ENCODE data around the gene CCDC157. TPM values are rescaled to one million over a fixed set of nuclear protein-coding genes. Genes with fewer than 3 reads are reported as not detected.
A peak's percentile ranks its signal among the peaks of the same experiment; 100 is the strongest.

CCDC157 gene
- polyA plus RNA-seq, 3 donors = 0.50 to 3.7 (median 0.54) TPM

DNA sequence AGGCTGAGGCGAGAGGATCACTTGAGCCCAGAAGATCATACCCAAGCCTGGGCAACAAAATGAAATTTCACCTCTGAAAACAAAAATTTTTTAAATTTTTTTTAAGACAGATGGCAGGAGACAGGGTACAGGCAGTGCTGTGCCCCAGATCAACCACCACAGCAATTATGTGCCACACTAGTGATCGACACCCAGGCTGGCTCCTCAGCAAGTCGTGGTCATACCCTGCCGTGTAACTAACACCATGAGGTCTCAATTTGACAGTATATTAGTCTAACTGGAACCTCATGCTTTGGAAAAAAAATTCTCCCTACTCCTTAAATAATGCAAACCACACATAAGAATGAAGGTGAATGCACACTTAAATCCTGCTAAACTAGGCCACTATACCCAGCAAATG is 8.4 kb upstream of the CCDC157 start:
- Histone ChIP-seq H4K20me1 (ENCODE audit: insufficient read depth, low read length) (peaks cover 94% of the 10 kb centered on the region), H3K9ac (ENCODE audit: insufficient read depth, low read length, poor library complexity, severe bottlenecking) (no peak overlapping the region), H3K9me3 (replicated peaks in 1 of 2; ENCODE audit: control insufficient read depth in 1 of 2, insufficient read depth in 1 of 2, low read length in 2 of 2) (no peaks in the 10 kb centered on the region), H3K79me2 (ENCODE audit: insufficient read depth, low read length) (peaks cover 60% of the 10 kb centered on the region), H3K27ac (ENCODE audit: low read depth in 1 of 2, low read length in 2 of 2) (no peak overlapping the region), H3K36me3 (replicated peaks in 1 of 2; ENCODE audit: control insufficient read depth in 1 of 2, insufficient read depth in 2 of 2, low read length in 2 of 2) (peaks cover 93 to 98% of the 10 kb centered on the region in 2 donors), H3K4me1 (ENCODE audit: control insufficient read depth in 1 of 2, insufficient read depth in 2 of 2, low read length in 2 of 2) (no peaks in the 10 kb centered on the region), H3K4me3 (replicated peaks in 1 of 3; ENCODE audit: low read depth in 2 of 3, low read length in 3 of 3) (no peak overlapping the region), H3K27me3 (ENCODE audit: control insufficient read depth in 2 of 2, insufficient read depth in 2 of 2, low read length in 2 of 2) (no peaks in the 10 kb centered on the region), H2AFZ (ENCODE audit: insufficient read depth, low read depth, low read length, poor library complexity, severe bottlenecking) (no peak overlapping the region), H3K4me2 (replicated peaks; ENCODE audit: extremely low read depth, low read length, poor library complexity, severe bottlenecking) (no peak overlapping the region)
- peaks cover 2% of the 10 kb centered on the region for H3K4me1 Mint-ChIP-seq
- peak overlapping the region in 1 of 7 donors; percentile 25 for H3K27ac Mint-ChIP-seq
- WGBS (ENCODE audit: insufficient coverage) = 100% methylated on average over 2 of the region's 4 CpGs
- peaks cover 84 to 98% of the 10 kb centered on the region in 2 donors for H3K36me3 Mint-ChIP-seq
- no peak overlapping the region for H3K4me3 Mint-ChIP-seq
- intact Hi-C loops (cut with micrococcal nuclease) = no loop called here
- no peak for DNase-seq
- peaks cover 0 to 2% (median 0%) of the 10 kb centered on the region in 7 donors for H3K9me3 Mint-ChIP-seq
- H3K27me3 Mint-ChIP-seq (ENCODE audit: low read depth in 3 of 3) = peaks cover 0 to 1% (median 0%) of the 10 kb centered on the region in 3 donors
- no peak for TF ChIP-seq CTCF (IDR thresholded peaks at IDR 0.05)

GRCh38 chr22:30348809-30349208 is 8.0 kb upstream of the CCDC157 start:
- Mint-ChIP-seq H3K27ac (no peak overlapping the region), H3K4me3 (no peak overlapping the region), H3K27me3 (ENCODE audit: low read depth in 3 of 3) (peaks cover 0 to 1% (median 0%) of the 10 kb centered on the region in 3 donors), H3K4me1 (peaks cover 2% of the 10 kb centered on the region), H3K9me3 (peaks cover 0 to 2% (median 0%) of the 10 kb centered on the region in 7 donors), H3K36me3 (peaks cover 82 to 98% of the 10 kb centered on the region in 2 donors)
- no peak overlapping the region for H3K9ac ChIP-seq (ENCODE audit: insufficient read depth, low read length, poor library complexity, severe bottlenecking)
- no peak overlapping the region for H3K27ac ChIP-seq (ENCODE audit: low read depth in 1 of 2, low read length in 2 of 2)
- peaks cover 91 to 98% of the 10 kb centered on the region in 2 donors for H3K36me3 ChIP-seq (replicated peaks in 1 of 2; ENCODE audit: control insufficient read depth in 1 of 2, insufficient read depth in 2 of 2, low read length in 2 of 2)
- H3K9me3 ChIP-seq (replicated peaks in 1 of 2; ENCODE audit: control insufficient read depth in 1 of 2, insufficient read depth in 1 of 2, low read length in 2 of 2) = no peaks in the 10 kb centered on the region
- H2AFZ ChIP-seq (ENCODE audit: insufficient read depth, low read depth, low read length, poor library complexity, severe bottlenecking) = no peak overlapping the region
- TF ChIP-seq CTCF (IDR thresholded peaks at IDR 0.05) = no peak
- H3K4me2 ChIP-seq (replicated peaks; ENCODE audit: extremely low read depth, low read length, poor library complexity, severe bottlenecking) = no peak overlapping the region
- no peaks in the 10 kb centered on the region for H3K4me1 ChIP-seq (ENCODE audit: control insufficient read depth in 1 of 2, insufficient read depth in 2 of 2, low read length in 2 of 2)
- peaks cover 96% of the 10 kb centered on the region for H4K20me1 ChIP-seq (ENCODE audit: insufficient read depth, low read length)
- 96% methylated on average over 3 of the region's 4 CpGs for WGBS (ENCODE audit: insufficient coverage)
- DNase-seq = no peak
- H3K27me3 ChIP-seq (ENCODE audit: control insufficient read depth in 2 of 2, insufficient read depth in 2 of 2, low read length in 2 of 2) = no peaks in the 10 kb centered on the region
- intact Hi-C loops (cut with micrococcal nuclease) = no loop called here
- H3K4me3 ChIP-seq (replicated peaks in 1 of 3; ENCODE audit: low read depth in 2 of 3, low read length in 3 of 3) = no peak overlapping the region
- peaks cover 63% of the 10 kb centered on the region for H3K79me2 ChIP-seq (ENCODE audit: insufficient read depth, low read length)
